NCI-H526 treated with DMSO at 0.1 percent for 48 hours (cell line): ENCODE data around the gene KIAA0319L.
"Not testable (repeated sequence)": the region's sequence is repeated elsewhere in the genome, so short reads cannot be mapped to it uniquely, and the experiment has no call there.

Experiments
- DNase-seq: peaks from one replicate; lab custom pipeline; 2025; lab: John Stamatoyannopoulos, UW

The KIAA0319L gene

DNA sequence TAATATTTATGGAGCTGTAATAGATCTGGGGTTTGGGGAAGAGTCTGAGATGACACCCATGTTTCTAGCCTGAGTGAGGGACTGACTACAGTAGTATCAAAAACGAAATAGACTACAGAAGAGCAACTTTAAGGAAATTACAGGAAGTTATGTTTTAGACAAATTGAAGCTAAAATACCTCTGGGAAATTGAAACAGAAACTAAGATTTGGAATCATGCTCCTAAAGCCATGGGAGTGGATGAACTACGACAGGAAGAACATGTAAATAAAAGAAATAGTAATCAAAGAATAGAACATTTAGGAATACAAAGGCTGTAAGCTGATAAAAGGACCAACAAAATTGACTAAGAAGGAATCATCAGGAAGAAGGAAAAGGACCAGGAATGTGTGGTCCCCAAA, 68.9 kb downstream of the KIAA0319L start:
- no peak for DNase-seq

DNA sequence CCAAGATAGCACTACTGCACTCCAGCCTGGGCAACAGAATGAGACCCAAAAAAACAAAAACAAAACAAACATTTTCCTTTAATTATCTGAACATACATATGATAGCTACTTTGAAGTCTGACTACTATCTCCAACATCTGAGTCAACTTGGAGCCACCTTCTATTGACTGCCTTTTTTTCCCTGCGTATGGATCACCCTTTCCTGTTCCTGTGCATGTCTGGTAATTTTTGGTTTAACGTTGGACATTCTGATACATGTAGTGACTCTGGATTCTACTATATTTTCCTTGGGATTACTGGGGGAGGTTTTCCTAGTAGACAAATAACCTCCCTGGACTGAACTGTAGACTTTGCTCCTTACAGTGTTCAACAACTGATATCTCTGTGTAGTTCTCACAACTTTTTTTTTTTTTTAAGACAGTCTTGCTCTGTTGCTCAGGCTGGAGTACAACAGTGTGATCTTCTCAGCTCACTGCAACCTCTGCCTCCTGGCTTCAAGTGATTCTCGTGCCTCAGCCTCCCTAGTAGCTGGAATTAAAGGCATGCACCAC, 70.3 kb downstream of the KIAA0319L start:
- no peak for DNase-seq

DNA sequence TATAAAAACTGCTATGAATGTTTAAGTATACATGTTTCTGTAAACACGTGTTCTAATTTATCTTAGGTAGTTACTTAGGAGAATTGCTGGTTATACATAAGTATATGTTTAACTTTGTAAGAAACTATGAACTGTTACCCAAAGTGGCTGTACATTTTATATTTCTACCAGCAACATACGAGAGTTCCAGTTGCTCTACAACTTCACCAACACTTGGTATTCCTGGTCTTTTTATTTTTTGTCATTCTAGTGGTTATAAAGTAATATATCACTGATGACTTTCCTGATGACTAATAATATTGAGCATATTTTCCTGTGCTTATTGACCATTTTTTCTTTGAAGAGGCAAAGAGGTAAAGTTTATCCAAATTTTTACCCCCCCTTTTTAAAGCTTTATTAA, 76.0 kb downstream of the KIAA0319L start:
- no peak for DNase-seq

DNA sequence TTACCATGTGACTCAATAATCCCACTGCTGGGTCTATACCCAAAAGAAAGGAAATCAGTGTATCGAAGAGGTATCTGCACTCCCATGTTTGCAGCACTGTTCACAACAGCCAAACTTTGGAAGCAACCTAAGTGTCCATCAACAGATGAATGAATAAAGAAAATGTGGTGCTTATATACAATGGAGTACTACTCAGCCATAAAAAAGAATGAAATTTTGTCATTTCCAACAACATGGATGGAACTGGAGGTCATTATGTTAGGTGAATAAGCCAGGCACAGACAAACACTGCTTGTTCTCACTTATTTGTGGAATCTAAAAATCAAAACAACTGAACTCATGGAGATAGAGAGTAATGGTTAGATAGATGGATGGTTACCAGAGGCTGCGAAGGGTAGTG, 79.3 kb downstream of the KIAA0319L start:
- DNase-seq, result no peak

DNA sequence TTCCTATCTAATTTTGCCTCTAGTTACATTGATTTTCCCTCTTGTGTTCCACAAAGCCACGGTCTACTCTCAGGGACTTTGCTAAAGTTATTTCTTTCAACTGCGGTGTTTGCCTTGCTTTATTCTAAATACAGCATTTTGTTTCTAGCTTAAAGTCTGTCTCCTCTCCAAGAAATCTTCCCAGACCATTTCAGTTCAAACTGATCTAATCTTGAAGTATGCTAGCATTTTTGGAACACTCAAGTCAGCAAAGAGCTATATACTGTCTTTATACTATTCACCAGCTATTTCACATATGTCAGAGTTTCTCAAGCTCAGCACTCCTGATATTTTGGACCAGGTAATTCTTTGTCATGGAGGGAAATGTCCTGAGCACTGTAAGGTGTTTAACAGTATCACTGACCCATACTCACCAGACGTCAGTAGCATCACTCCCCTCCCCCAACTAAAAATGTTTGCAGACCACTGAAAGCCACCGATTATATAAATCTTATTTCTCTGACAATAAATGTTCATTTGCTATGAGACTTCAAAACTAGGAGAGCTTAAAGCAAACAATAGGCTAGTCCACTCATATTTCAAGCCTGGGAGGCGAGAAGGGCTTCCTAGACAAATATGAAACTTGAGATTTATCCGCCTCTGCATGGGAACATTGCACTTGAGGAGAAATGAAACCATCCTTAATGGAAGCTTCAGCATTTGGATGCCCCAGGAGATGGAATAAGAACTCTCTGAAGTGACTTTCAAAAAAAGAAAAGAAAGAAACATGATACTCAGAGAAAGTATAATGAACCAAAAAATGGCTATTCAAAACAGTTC, 81.1 kb downstream of the KIAA0319L start:
- DNase-seq, result no peak

DNA sequence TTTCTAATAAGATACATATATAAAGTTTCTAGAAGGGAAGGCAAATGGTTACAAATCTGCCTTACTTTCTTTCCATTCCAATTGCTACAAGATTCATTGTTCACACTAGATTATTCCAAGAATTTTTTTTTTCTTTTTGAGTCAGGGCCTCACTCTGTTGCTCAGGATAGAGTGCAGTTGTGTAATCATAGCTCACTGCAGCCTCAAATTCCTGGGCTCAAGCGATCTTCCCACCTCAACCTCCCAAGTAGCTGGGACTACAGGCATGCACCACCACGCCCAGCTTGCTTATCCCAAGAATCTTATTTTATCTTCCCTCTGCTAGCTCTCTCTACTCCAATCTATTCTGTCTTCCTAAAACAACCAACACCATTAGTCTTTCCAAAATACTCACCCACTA, 81.8 kb downstream of the KIAA0319L start:
- no peak for DNase-seq

DNA sequence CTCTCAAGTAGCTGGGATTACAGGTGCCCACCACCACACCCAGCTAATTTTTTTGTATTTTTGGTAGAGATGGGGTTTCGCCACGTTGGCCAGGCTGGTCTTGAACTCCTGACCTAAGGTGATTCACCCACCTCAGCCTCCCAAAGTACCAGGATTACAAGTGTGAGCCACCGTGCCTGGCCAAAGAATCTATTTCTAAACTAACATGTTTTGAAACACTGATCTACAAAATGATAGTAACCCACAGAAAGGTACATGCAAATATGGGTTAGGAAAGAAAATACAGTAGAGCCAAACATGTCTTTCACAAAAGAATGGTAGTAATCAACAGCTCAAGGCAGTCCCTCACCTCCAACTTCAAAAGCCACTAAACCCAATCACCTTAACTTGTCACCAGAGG, 84.0 kb downstream of the KIAA0319L start:
- not testable (repeated sequence) for DNase-seq

DNA sequence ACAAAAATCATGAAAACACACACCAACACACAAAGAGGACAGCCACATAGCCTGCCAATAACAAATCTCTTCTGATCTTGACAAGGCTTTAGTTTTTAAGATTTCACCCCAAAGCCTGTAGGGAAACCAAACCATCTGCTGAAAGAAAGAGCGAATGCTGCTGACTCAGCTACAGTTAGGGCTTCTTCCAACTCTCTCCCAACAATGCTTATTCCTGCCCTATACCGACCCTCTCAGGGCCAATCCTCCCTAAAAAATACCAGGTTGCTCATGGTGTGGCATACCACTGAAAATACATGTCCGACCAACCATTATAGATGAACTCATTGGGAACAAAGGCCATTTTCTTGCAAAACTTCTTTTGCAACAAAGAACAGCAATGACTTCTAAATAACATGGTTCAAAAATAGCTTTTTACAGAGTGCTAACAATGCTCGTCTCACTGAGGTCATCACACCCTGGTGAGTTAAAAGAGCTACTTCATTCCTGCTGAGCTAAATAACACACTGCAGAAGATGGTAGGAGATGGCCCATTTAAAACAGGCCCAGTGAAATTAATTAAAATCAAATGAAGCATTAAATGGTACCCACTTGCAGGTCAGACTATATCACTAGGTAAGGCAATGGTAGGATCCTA, 86.1 kb downstream of the KIAA0319L start:
- no peak for DNase-seq

DNA sequence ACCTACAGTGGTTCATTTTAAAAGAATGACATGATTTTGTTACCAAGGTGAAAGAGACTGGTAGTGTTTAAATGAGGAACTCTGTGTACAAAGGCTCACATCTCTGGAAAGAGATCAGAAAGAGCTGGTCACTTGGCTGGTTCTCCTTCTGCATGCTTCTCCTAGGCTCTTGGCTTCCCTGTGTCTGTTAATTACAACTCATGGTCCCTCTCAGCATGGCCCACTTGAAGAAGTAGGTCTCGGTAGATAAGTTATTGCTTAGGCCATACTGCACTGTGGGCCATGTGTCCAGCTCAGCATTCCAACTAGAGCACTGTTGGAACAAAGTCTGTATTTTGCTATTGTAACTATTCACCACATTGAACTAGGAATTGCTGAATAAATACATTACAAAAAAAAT, 91.1 kb downstream of the KIAA0319L start:
- DNase-seq, result no peak

DNA sequence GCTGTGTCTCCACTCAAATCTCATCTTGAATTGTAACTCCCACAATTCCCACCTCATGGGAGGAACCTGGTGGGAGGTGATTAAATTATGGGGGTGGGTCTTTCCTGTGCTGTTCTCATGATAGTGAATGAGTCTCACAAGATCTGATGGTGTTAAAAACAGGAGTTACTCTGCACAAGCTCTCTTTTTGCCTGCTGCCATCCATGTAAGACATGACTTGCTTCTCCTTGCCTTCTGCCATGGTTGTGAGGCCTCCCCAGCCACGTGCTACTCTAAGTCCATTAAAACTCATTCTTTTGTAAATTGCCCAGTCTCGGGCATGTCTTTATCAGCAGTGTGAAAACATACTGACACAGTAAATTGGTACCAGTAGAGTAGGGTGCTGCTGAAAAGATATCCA, 93.5 kb downstream of the KIAA0319L start:
- DNase-seq, result not testable (repeated sequence)

DNA sequence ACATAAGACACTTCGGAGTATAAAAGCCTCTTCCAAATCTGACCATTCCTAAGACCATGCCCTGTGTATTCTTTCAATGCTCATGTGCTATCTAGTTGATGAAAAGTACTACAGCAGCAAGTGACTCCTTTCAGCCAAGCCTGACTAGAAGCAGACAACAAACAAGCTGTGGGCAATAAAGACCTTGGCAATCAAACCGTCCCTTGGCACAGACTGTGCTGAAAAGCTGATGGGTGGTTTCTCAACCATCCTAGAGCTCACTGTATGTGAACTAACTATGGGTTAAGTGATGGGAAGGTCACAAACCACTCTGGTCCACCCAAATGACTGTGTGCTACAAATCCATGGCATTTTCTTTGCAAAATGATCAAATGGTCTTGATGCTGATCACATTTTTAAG, 94.0 kb downstream of the KIAA0319L start:
- no peak for DNase-seq

DNA sequence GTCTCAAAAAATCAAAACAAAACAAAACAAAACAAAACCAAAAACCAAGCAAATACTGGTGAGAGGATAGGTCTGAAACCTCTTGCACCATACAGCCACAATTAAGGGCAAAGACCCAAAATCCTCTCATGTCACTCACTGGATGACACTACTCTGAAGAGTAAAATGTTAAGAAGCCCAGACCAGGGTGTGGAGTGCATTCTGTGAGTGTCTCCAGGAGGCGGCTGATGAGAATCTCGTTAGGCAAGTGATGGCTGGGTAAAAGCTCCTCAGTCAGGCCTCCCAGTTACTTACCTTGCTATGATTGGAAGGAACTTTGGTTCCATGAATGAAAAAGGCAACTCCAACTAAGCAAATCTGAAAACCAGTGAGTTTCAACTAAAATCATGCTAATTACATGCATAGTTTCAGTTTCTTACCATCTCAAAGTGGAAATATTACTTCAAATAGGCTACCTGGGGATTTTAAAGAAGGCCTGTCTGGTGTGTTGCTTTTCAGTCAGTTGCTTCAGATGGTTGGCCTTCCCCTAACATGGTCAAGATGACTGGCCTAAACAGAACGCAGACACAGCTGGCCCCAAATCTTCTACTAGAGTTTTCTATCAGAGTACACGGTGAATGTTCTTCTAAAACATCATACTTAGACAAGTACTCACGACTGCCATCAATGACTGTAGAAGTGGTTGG, 95.1 kb downstream of the KIAA0319L start:
- DNase-seq, result no peak

DNA sequence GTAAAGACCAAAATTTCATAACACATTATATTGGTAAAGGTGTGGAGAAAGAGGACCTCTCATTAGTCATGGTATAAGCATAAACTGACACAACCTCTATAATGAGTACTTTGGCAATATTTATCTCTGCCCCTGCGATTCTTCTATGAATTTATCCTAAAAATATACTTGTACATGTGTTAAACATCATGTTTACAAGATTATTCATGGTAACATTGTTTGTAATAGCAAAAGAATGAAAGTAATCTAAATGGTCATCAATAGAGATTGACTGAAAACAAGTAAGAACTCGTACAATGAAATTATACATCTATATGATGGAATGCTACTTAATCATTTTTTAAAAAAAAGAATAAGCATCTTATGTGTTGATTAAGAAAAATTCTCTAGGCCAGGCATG, 96.4 kb downstream of the KIAA0319L start:
- DNase-seq, result no peak

DNA sequence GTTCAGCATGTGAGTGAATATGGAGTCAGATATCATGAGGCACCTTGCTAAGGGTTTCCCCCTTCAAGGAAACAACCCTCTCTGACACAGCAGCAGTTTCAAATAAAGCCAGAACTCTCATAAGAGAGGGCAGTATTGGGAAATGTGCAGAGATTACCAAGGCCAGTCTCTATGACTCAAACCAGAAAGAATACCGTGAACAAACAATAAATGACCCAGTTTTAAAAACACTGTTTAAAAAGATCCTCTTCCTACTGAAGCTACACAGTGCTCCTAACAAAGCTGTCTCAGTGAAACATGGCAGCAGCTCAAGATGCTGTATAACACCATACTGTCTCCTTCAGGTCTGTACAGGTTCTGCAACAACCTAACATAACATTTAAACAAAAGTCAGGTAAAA, 102.6 kb downstream of the KIAA0319L start:
- DNase-seq, result no peak

DNA sequence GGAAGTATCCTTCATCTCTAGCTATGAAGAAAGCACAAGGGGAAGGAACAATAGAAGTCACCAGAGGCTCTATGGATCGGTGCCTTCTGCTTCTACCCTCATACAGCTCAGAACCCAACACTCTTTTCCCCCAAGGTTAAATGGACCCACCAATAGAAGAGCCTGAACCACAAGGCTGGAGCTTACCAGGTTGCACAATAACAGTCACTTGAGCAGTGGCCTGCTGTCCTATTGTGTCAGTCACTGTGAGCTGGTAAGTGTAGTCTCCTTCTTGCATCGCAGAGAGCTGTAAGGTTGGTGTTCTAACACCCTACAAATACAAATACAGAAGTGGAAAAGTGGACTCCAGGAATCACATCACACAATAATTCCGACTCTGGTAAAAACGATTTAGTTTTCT, 103.0 kb downstream of the KIAA0319L start:
- no peak for DNase-seq

DNA sequence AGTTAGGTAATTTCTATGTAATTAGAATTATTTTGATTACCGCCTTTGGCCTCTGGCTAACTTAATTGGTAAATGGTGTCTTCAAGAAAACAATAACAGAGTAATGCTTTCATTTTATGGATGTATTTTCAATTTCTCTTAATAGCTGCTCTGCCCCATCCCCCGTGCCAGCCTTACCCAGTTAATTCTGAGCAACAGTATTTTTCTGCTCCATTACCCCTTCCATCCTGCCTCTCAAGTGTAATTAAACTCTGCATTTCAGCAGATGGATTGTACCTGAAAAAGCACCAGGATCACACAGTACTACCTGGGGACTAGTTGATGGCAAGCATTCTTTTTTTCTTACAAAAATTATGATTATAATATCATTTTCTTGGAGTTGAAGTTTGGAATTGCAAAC, 104.2 kb downstream of the KIAA0319L start:
- no peak for DNase-seq

DNA sequence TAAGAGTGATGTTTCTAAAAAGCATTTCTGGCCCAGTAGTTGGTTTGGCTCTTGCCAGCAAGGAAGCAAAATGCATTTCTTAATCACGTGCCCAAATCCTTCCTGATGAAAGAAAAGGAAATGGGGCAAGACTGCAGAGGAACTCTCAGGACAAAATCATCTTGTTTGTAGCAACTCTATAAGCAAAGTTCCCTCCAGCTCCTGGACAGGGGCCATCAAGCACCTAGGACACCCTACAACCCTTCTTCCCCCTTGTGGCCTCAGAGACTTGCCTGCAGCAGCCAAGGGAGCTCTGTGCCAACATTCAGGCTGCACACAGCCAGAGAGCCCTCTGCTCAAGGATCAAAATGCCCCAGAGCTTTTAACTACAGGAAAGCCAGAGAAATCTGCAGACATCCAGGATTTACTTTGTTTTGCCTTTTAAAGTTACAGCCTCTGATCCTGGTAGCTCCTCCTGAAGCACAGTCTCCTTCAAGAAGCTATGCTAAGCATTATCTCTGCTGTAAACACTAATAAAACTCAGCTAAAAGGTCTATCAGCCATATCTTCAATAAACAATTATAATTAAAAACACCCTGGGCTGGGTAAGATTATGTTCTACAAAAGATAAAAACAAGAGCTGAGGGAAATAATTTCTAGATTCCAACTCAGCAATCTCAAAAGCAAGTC, 105.0 kb downstream of the KIAA0319L start:
- DNase-seq, result no peak

DNA sequence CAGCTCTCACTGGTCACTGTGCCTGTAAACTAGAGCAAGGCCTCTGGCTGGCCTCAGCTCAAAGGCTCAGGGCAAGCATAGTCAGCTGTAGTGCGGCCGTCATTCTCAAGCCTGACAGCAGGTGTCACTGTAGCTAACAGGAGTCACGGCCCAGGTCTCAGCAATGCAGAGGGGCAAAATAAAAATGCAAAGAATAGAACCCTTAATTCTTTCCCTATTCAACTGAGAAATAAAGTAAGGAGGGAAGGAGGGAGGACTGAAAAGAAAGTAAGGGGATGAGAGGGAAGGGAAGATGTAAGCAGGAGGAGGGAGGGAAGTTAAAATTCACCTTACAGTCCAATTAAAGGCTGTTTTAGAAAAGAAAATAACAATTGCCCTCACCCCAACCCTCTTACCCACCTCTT, 106.1 kb downstream of the KIAA0319L start:
- no peak for DNase-seq

DNA sequence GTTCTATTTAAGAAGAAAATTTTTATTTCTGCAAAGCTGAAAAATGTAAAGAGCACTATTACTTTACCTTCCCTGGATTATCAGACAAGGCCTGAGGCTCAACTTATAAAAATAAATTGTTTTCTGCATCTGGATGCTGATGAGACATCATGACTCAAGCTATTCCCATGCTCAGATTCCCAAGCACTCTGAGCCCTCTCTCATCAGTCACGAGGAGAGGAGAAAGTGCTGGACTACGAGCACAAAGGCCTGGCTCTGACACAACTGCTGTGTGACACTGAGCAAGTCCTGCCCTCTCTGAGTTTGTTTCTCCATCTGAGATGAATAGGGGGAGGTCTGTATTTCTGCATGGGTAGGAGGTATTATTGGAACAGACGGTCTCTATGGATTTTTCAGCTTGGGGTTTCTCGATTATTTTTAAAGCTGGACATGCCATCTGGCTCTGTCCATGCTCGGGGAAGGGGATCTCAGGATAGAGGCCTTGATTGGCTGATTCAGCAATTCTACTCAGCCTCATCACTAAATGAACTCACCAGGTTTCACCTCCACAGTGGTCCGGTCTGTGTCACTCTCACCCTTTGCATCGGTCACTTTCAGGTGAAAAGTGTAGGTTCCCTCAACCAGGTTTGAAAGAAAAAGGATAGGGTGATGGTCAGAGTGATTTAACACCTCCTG, 107.7 kb downstream of the KIAA0319L start:
- DNase-seq, result no peak

DNA sequence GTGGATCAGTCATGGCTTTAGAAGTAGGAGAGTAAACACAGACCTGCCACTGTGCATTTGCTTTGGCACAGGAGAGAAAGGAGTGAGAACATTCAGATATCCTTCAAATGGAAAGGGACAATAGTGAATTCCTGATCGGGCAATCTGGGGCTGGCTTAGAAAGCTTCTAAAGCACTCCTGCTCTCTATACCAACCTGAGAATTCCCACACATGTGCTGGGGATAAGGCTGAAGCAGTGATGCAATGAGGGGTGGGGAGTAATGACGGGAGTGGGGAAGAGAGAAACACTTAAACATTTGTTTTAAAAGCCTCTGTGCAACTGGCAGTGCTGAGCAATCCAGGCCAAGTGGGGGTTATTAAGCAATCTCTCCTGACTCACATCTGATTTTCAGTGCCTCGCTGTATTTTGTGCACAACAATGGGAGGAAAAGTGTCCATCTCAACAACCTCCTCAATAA, 108.8 kb downstream of the KIAA0319L start:
- no peak for DNase-seq

DNA sequence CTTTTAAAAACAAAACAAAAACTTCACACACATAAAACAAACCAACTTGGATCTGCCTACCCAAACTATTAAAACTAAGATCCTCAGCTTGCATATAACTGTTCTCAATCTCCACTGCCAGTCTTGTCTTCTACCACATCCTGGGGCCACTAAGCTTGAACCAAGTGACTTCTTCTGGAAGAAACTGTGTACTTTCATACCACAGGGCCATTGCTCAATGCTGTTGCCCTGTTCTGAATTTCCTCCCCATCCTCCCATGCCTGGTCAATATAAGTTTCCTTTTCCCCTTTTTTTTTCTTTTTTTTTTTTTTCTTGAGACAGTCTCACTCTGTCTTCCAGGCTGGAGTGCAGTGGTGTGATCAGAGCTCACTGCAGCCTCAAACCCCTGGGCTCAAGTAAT, 109.9 kb downstream of the KIAA0319L start:
- no peak for DNase-seq

DNA sequence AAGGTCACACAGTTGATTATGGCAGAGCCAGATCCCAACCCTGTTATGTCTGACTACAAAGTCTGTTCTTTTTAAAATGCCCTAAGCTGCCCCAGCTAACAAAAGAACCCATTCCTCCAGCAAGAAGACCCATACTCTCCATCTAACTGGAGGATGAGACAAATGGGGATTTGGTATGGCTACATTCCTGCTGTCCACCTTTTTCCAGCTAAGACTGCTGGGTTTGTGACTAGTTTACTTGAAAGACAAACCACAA, 112.8 kb downstream of the KIAA0319L start:
- no peak for DNase-seq
